Measurements from ENCODE around the gene PALM2AKAP2. TPM values are rescaled to one million over a fixed set of nuclear protein-coding genes. Genes with fewer than 3 reads are reported as not detected.

PALM2AKAP2 gene
- 0.08 TPM in 1 of 2 replicates, not detected in the other for polyA plus RNA-seq (2011; rRNA removed)
- 0.01 TPM in 1 of 2 replicates, not detected in the other for polyA plus RNA-seq (2012; cell fraction: cytosol; rRNA removed)
- not detected in 2 replicates for polyA plus RNA-seq (2012; cell fraction: nucleus; rRNA removed)
- 0.04 to 0.22 TPM (median 0.06 TPM) in 3 replicates for polyA plus RNA-seq (2017; fragmentation: RNase III; extraction: RNeasy Plus Mini Kit Qiagen cat#74134 plus additional on column Dnase treatment)
- polyA minus RNA-seq (2011; rRNA and poly(A)+ RNA removed), result not detected in 2 replicates

DNA sequence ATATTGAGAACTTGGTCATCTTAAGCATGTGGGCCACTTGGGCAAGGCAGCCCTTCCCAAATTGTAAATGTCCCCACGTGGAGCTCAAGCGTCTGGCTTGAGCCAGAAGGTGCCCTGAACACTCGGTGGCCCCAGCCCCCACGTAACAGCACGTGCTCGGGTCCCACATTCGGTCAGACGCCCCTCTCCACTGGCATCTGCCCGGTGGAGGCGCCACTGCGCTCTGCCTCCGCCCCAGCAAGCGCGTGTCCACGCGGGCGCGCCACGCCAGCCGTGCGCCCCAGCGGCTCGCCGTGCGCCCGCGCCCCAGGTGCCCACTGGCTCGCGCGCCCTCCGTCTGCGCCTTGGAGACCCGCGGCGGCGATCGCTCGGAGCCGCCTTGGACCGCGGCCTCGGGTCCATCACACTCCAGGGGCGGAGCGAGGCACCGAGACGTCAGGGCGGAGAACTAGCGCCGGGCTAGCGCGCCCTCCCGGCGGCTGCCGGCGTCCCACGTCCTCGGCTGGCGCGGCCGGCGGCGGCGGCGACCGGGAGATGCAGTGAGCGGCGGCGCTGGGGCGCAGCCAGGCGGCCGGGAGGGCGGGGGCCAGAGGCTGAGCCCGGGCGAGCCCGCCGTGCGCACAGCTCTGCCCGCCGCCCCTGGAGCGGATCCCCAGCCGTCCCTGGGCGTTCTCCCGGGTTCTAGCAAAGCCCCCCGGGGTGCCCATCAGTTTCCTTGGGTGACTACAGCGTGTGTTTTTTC, at the start of gene PALM2AKAP2:
PALM2AKAP2 (plus strand) TSS at position 488 of the 742 bp plus-strand sequence. CDS start 291 bp downstream, outside the sequence.
- ATAC-seq (peak; percentile 93 to 96), FAIRE-seq (no peak), DNase-seq (ENCODE audit: low read depth in 1 of 2, low spot score in 1 of 2) (peak; percentile 39 to 43)
- H3K4me3 ChIP-seq, result peak within 1 kb of the TSS; percentile 68
- peak within 1 kb of the TSS; percentile 100 for H3K4me2 ChIP-seq
- H3K4me1 ChIP-seq, result 0 out of 3 replicates have a peak, but pooled peaks cover 3% of the 10 kb centered on the region
- whole genome bisulfite sequencing (ENCODE audit: missing lambda C conversion rate), result 1% methylated on average over 18 of the region's 85 CpGs
- CTCF ChIA-PET, result interaction anchor here (0.7 to 2.6 kb wide), 6 partner anchors 10 to 206 kb away, joined by 3 to 9 read pairs (median 4); no protein-coding TSS in a partner anchor
- POLR2A ChIA-PET, result no interaction called here
- no peaks in the 10 kb centered on the region for H3K9me3 ChIP-seq
- peak; percentile 21; the same call in 1 of the 3 replicates for TF ChIP-seq SMC3 (IDR thresholded peaks at IDR 0.05)
- TF ChIP-seq PHF8 (IDR thresholded peaks at IDR 0.05; ENCODE audit: borderline replicate concordance, low read depth), result no peak
- no peak for TF ChIP-seq NR3C1 (IDR thresholded peaks at IDR 0.05)
- TF ChIP-seq CHD2 (IDR thresholded peaks at IDR 0.05; ENCODE audit: low read length, partially characterized antibody), result no peak
- TF ChIP-seq, protein P1, sequence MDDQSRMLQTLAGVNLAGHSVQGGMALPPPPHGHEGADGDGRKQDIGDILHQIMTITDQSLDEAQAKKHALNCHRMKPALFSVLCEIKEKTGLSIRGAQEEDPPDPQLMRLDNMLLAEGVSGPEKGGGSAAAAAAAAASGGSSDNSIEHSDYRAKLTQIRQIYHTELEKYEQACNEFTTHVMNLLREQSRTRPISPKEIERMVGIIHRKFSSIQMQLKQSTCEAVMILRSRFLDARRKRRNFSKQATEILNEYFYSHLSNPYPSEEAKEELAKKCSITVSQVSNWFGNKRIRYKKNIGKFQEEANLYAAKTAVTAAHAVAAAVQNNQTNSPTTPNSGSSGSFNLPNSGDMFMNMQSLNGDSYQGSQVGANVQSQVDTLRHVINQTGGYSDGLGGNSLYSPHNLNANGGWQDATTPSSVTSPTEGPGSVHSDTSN (IDR thresholded peaks at IDR 0.05), result no peak
- peak; percentile 43 for TF ChIP-seq CTCF (IDR thresholded peaks at IDR 0.05)
- TF ChIP-seq ESRRA (IDR thresholded peaks at IDR 0.05; ENCODE audit: borderline replicate concordance, low read length), result no peak
- no peak for TF ChIP-seq ATOH8 (CRISPR knock-in tag; IDR thresholded peaks at IDR 0.05; ENCODE audit: low read depth)
- no peak for TF ChIP-seq ZFP36 (IDR thresholded peaks at IDR 0.05; ENCODE audit: borderline replicate concordance, partially characterized antibody)
- TF ChIP-seq, protein P2, sequence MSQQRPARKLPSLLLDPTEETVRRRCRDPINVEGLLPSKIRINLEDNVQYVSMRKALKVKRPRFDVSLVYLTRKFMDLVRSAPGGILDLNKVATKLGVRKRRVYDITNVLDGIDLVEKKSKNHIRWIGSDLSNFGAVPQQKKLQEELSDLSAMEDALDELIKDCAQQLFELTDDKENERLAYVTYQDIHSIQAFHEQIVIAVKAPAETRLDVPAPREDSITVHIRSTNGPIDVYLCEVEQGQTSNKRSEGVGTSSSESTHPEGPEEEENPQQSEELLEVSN (IDR thresholded peaks at IDR 0.05; ENCODE audit: borderline replicate concordance, low read depth), result peak; percentile 54; the same call in 1 of the 2 replicates
- TF ChIP-seq ZC3H11A (IDR thresholded peaks at IDR 0.05), result no peak
- no peak for TF ChIP-seq BHLHE40 (IDR thresholded peaks at IDR 0.05; ENCODE audit: low read depth, low read length)
- TF ChIP-seq RAD21 (conservative IDR thresholded peaks at IDR 0.05 in 1 of 2, IDR thresholded peaks at IDR 0.05 in 1 of 2), result 0 out of 5 replicates have a peak, but pooled peaks of 1 of the 2 experiments have one; percentile 31
- no peak for TF ChIP-seq EP300 (IDR thresholded peaks at IDR 0.05)
- TF ChIP-seq NPAS2 (CRISPR knock-in tag; IDR thresholded peaks at IDR 0.05; ENCODE audit: borderline replicate concordance), result no peak
- TF ChIP-seq, protein P3, sequence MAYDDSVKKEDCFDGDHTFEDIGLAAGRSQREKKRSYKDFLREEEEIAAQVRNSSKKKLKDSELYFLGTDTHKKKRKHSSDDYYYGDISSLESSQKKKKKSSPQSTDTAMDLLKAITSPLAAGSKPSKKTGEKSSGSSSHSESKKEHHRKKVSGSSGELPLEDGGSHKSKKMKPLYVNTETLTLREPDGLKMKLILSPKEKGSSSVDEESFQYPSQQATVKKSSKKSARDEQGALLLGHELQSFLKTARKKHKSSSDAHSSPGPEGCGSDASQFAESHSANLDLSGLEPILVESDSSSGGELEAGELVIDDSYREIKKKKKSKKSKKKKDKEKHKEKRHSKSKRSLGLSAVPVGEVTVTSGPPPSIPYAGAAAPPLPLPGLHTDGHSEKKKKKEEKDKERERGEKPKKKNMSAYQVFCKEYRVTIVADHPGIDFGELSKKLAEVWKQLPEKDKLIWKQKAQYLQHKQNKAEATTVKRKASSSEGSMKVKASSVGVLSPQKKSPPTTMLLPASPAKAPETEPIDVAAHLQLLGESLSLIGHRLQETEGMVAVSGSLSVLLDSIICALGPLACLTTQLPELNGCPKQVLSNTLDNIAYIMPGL (CRISPR knock-in tag; IDR thresholded peaks at IDR 0.05; ENCODE audit: borderline replicate concordance), result no peak
- no peak for TF ChIP-seq POLR2AphosphoS2 (conservative IDR thresholded peaks at IDR 0.05; ENCODE audit: low read length)
- TF ChIP-seq MAX (IDR thresholded peaks at IDR 0.05), result peak; percentile 71; the same call in 1 of the 2 replicates
- TF ChIP-seq, protein P4, sequence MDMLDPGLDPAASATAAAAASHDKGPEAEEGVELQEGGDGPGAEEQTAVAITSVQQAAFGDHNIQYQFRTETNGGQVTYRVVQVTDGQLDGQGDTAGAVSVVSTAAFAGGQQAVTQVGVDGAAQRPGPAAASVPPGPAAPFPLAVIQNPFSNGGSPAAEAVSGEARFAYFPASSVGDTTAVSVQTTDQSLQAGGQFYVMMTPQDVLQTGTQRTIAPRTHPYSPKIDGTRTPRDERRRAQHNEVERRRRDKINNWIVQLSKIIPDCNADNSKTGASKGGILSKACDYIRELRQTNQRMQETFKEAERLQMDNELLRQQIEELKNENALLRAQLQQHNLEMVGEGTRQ (IDR thresholded peaks at IDR 0.05), result no peak
- no peak for TF ChIP-seq RNF2 (IDR thresholded peaks at IDR 0.05; ENCODE audit: borderline replicate concordance, low read depth)
- peak; percentile 9; the same call in 1 of the 2 replicates for TF ChIP-seq POLR2A (IDR thresholded peaks at IDR 0.05; ENCODE audit: low read length)
- TF ChIP-seq ZSCAN20 (CRISPR knock-in tag; IDR thresholded peaks at IDR 0.05), result no peak
- TF ChIP-seq MYC (IDR thresholded peaks at IDR 0.05; ENCODE audit: borderline replicate concordance, low read length), result no peak
- TF ChIP-seq GATA3 (IDR thresholded peaks at IDR 0.05; ENCODE audit: borderline replicate concordance), result no peak
- TF ChIP-seq ZNF302 (CRISPR knock-in tag; IDR thresholded peaks at IDR 0.05), result no peak
- peak within 1 kb of the TSS; percentile 67 to 77 for H3K27ac ChIP-seq
